ENCODE data around the gene DTX2.

DNA sequence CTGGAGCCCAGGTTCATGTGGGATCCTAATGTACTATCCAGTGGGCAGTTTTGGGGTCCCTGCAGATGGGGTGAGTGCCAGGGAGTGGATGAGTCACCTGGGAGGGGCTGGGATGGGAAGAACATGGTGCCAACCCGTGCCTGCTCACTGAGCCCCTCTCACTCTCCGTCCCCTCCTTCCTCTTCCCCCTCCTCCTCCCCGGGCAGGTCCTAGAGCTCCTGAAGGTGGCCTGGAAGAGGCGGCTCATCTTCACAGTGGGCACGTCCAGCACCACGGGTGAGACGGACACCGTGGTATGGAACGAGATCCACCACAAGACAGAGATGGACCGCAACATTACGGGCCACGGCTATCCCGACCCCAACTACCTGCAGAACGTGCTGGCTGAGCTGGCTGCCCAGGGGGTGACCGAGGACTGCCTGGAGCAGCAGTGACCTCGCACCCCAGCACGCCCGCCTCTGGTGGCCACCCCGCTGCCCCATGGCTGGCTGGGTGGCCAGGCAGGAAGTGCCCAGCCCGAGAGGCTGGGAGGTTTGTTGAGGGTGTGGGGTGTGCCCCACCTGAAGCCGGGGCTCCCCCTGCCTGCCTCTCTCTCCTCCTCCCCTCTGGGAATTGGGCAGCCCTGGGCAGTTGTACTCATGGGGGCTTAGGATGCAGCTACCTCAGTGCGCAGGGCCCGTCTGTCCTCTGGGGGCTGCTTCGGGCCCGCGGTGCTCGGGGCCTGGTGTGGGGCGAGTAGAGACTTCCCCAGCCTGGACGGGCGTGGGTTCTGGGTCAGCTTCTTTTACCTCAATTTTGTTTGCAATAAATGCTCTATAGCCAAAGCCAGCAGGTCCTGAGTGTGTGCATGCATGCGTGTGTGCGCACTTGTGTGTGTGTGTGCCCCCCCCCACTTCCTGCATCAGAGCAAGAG, 43.9 kb downstream of the DTX2 start:
- TF ChIP-seq POLR2AphosphoS5 (IDR thresholded peaks at IDR 0.05) (no peak), CTCF (IDR thresholded peaks at IDR 0.05) (no peak), EP300 (IDR thresholded peaks at IDR 0.05; ENCODE audit: low read depth) (no peak), POLR2A (IDR thresholded peaks at IDR 0.05) (no peak)

Measured in transverse colon (tissue), 4 donors.